Stomach (tissue), 9 donors: Measurements from ENCODE around the gene PILRB. TPM values are rescaled to one million over a fixed set of nuclear protein-coding genes. Genes with fewer than 3 reads are reported as not detected.

ENCODE experiments used
- DNase-seq, 2 donors: peaks; one replicate each; pipeline versions ENCODE4 v3.0.0 to v3.0.0-alpha.2; 2013 to 2019
- H3K27ac ChIP-seq, 5 donors: fragments of 200-600 bp in 4 of 5; sonication (generic) in 4 of 5; one replicate each; pipeline ENCODE4 v1.5.1; 2013 to 2019; ENCODE audit warnings: mild to moderate bottlenecking in 1 of 5, moderate library complexity in 1 of 5
- H3K27me3 ChIP-seq, 3 donors: fragments of 200-600 bp; sonication (generic); one replicate each; pipeline ENCODE4 v1.5.1; 2017 to 2019; ENCODE audit warnings: mixed run types in 1 of 3
- H3K36me3 ChIP-seq, 4 donors: fragments of 200-600 bp; sonication (generic); 1 replicate in 3 of 4; 2 replicates in 1 of 4; pipeline ENCODE4 v1.5.1; 2016 to 2019
- H3K4me1 ChIP-seq, 4 donors: fragments of 200-600 bp; sonication (generic); one replicate each; pipeline ENCODE4 v1.5.1; 2016 to 2019
- H3K4me3 ChIP-seq, 4 donors: fragments of 200-600 bp; sonication (generic) in 3 of 4; one replicate each; pipeline ENCODE4 v1.5.1; 2016 to 2019; ENCODE audit warnings: mild to moderate bottlenecking in 1 of 4
- H3K9me3 ChIP-seq, 4 donors: fragments of 200-600 bp; sonication (generic); one replicate each; pipeline ENCODE4 v1.5.1; 2016 to 2019
- CTCF ChIP-seq, 7 experiments: fragments of 450-650 bp in 4 of 7; fragments of 200-600 bp in 3 of 7; sonication (generic) in 3 of 7; IDR thresholded peaks; one replicate each; pipeline ENCODE4 v1.5.1; 2016 to 2019; ENCODE audit warnings: antibody characterized with exemption in 7 of 7, control low read depth in 2 of 7, mild to moderate bottlenecking in 1 of 7
- EP300 ChIP-seq: sonication (generic); formaldehyde crosslinking; IDR thresholded peaks from one replicate; pipeline ENCODE4 v1.6.1; 2017; ENCODE audit warnings: antibody characterized with exemption
- POLR2A ChIP-seq, 4 donors: fragments of 450-650 bp; IDR thresholded peaks; one replicate each; pipeline ENCODE4 v1.6.1; 2016; ENCODE audit warnings: antibody characterized with exemption in 4 of 4, control low read depth in 2 of 4, mild to moderate bottlenecking in 1 of 4, moderate library complexity in 1 of 4
- POLR2AphosphoS5 ChIP-seq, 3 donors: sonication (generic); formaldehyde crosslinking; IDR thresholded peaks; one replicate each; pipeline ENCODE4 v1.6.1; 2016; ENCODE audit warnings: antibody characterized with exemption in 3 of 3
- WGBS, 5 donors: extraction: QIAGEN DNeasy Blood & Tissue Kit in 3 of 5; methylation state at CpG; one replicate each; pipeline versions ENCODE4 v1.1.5 to v1.1.7; 2013 to 2018; 5-methylcytosine and 5-hydroxymethylcytosine counted together
- intact Hi-C: fragments of 100-400 bp; cut with DNase I; formaldehyde crosslinking; loops from one replicate; pipeline ENCODE4 v1.15.1; 2023; ENCODE audit warnings: low total_unique reads
- polyA plus RNA-seq, 3 donors: library from polyadenylated mRNA; stranded (reverse); fragments of 200-250 nt; gene quantifications; one replicate each; pipeline ENCODE4 v1.2.3, GENCODE V29; 2013
- total RNA-seq, 5 donors: library from RNA; depleted of rRNA; stranded (reverse); fragments of >200 nt; gene quantifications; one replicate each; pipeline versions ENCODE4 v1.1.0 to v1.2.3, GENCODE V29; 2014 to 2016
- donor health status: healthy with polysubstance abuse.
- donor health status: Bipolar disorder and iron deficiency.
- donor health status: healthy.

The PILRB gene
- total and polyA plus RNA-seq, 8 donors, result 16.8 to 141 (median 60.3) TPM

GRCh38 chr7:100386940-100387339 lies 29.0 kb downstream of the PILRB start:
- no peak for TF ChIP-seq EP300
- H3K27me3 ChIP-seq, result no peaks in the 10 kb centered on the region
- H3K4me1 ChIP-seq, result no peaks in the 10 kb centered on the region
- intact Hi-C loops, result no loop called here
- no peak overlapping the region for H3K27ac ChIP-seq
- H3K4me3 ChIP-seq, result no peak overlapping the region
- no peak for DNase-seq
- H3K36me3 ChIP-seq, result no peaks in the 10 kb centered on the region
- WGBS, 5 donors, result 69 to 77% (median 74%) methylated on average over 5 of the region's 5 CpGs
- no peaks in the 10 kb centered on the region for H3K9me3 ChIP-seq

GRCh38 chr7:100387695-100388094 lies 29.8 kb downstream of the PILRB start:
- WGBS, 5 donors, result 67 to 80% (median 79%) methylated on average over 2 of the region's 2 CpGs
- intact Hi-C loops, result no loop called here

GRCh38 chr7:100389437-100390088 lies 31.6 kb downstream of the PILRB start:
- no peaks in the 10 kb centered on the region for H3K36me3 ChIP-seq
- H3K4me3 ChIP-seq, result no peak overlapping the region
- no peak for TF ChIP-seq CTCF (IDR thresholded peaks at IDR 0.05)
- no peak for TF ChIP-seq POLR2A (IDR thresholded peaks at IDR 0.05)
- no peak for TF ChIP-seq POLR2AphosphoS5 (IDR thresholded peaks at IDR 0.05)
- TF ChIP-seq EP300, result no peak
- H3K4me1 ChIP-seq, result no peaks in the 10 kb centered on the region
- H3K27ac ChIP-seq, result no peak overlapping the region
- WGBS, 5 donors, result 57 to 69% (median 64%) methylated on average over 9 of the region's 9 CpGs
- intact Hi-C loops, result no loop called here
- no peaks in the 10 kb centered on the region for H3K9me3 ChIP-seq
- H3K27me3 ChIP-seq, result no peaks in the 10 kb centered on the region
- DNase-seq, result no peak

More at GRCh38 chr7:100387695-100388094, 29.8 kb downstream of the PILRB start:
- no peaks in the 10 kb centered on the region for H3K27me3 ChIP-seq
- DNase-seq, result no peak
- no peaks in the 10 kb centered on the region for H3K4me1 ChIP-seq
- TF ChIP-seq EP300, result no peak
- TF ChIP-seq CTCF (IDR thresholded peaks at IDR 0.05), result no peak
- no peak for TF ChIP-seq POLR2AphosphoS5 (IDR thresholded peaks at IDR 0.05)
- no peak for TF ChIP-seq POLR2A (IDR thresholded peaks at IDR 0.05)
- H3K4me3 ChIP-seq, result no peak overlapping the region
- H3K27ac ChIP-seq, result no peak overlapping the region
- no peaks in the 10 kb centered on the region for H3K9me3 ChIP-seq
- no peaks in the 10 kb centered on the region for H3K36me3 ChIP-seq

GRCh38 chr7:100390286-100391009 lies 32.5 kb downstream of the PILRB start:
- H3K4me1 ChIP-seq, result no peaks in the 10 kb centered on the region
- no peak for DNase-seq
- no peak overlapping the region for H3K4me3 ChIP-seq
- WGBS, 5 donors, result 33 to 52% (median 36%) methylated on average over 2 to 3 of the region's 3 CpGs
- intact Hi-C loops, result no loop called here
- H3K27me3 ChIP-seq, result no peaks in the 10 kb centered on the region
- no peaks in the 10 kb centered on the region for H3K9me3 ChIP-seq
- TF ChIP-seq CTCF (IDR thresholded peaks at IDR 0.05), result no peak
- no peak for TF ChIP-seq EP300
- TF ChIP-seq POLR2A (IDR thresholded peaks at IDR 0.05), result no peak
- no peak for TF ChIP-seq POLR2AphosphoS5 (IDR thresholded peaks at IDR 0.05)
- no peaks in the 10 kb centered on the region for H3K36me3 ChIP-seq
- no peak overlapping the region for H3K27ac ChIP-seq
